Measurements from ENCODE around the gene GYS1. TPM values are rescaled to one million over a fixed set of nuclear protein-coding genes. Genes with fewer than 3 reads are reported as not detected.

Gene GYS1
- total and polyA plus RNA-seq, 10 of the 15 experiments (the other 5 are each of a cell fraction or from before 2014, with no cell fraction given), result 3.7 to 62.0 (median 37.3) TPM

GRCh38 chr19:48970923-48971395 lies 22.1 kb downstream of the GYS1 start:
- DNase-seq (ENCODE audit: low read depth, low spot score) (no peak), ATAC-seq (peak; percentile 85), FAIRE-seq (peak; percentile 82)
- SMC1A ChIA-PET (ENCODE audit: uncharacterized antibody, unreplicated experiment), result interaction anchor here (0.8 to 2.9 kb wide), 18 partner anchors 9 to 295 kb away, joined by 3 to 22 read pairs (median 5); partner anchors contain the start of genes BAX, DHDH, GYS1 and HSD17B14
- no peaks in the 10 kb centered on the region for H3K9me3 ChIP-seq (replicated peaks; ENCODE audit: control insufficient read depth, insufficient read depth, low read length)
- 18% methylated on average over 19 of the region's 19 CpGs for WGBS (ENCODE audit: insufficient coverage, insufficient replicate concordance, low lambda C conversion rate, missing lambda C conversion rate)
- peaks cover 13% of the 10 kb centered on the region for H3K79me2 ChIP-seq (ENCODE audit: control insufficient read depth, insufficient read depth, low read length)
- in situ Hi-C loops (cut with MboI), result loop anchor here (5.0 kb wide), 1 partner anchor 174 kb away; no protein-coding TSS in a partner anchor
- no peak overlapping the region for H3K9ac ChIP-seq (ENCODE audit: control insufficient read depth, insufficient read depth, low read length)
- H3K27me3 ChIP-seq (replicated peaks in 1 of 2; ENCODE audit: control insufficient read depth in 2 of 2, insufficient read depth in 2 of 2, low read length in 1 of 2), result no peaks in the 10 kb centered on the region
- no TSS peak for BruUV-seq (replicated peaks)
- H3K36me3 ChIP-seq (ENCODE audit: control insufficient read depth in 2 of 2, insufficient read depth in 2 of 2, low read length in 1 of 2), result peaks cover 5 to 38% of the 10 kb centered on the region in 2 experiments
- H4K20me1 ChIP-seq (ENCODE audit: control insufficient read depth, insufficient read depth), result no peaks in the 10 kb centered on the region
- no peak overlapping the region for H3K4me3 ChIP-seq
- H3K4me2 ChIP-seq (ENCODE audit: control insufficient read depth, insufficient read depth), result no peak overlapping the region
- peaks cover 17% of the 10 kb centered on the region for H3K4me1 ChIP-seq (ENCODE audit: control insufficient read depth, insufficient read depth, low read length)
- H2AFZ ChIP-seq (ENCODE audit: control insufficient read depth, low read depth, low read length), result no peak overlapping the region
- intact Hi-C loops (cut with micrococcal nuclease; ENCODE audit: unreplicated experiment), result loop anchor here (1.0 to 2.0 kb wide), 3 partner anchors 128 to 182 kb away; no protein-coding TSS in a partner anchor
- RAD21 ChIA-PET (ENCODE audit: unreplicated experiment), result interaction anchor here (0.6 to 2.9 kb wide), 20 partner anchors 17 to 615 kb away, joined by 3 to 28 read pairs (median 4); partner anchors contain the start of genes CA11, GYS1, HSD17B14 and NUCB1
- CTCF ChIA-PET, result interaction anchor here (0.6 to 6.1 kb wide), 34 partner anchors 8 to 326 kb away, joined by 3 to 113 read pairs (median 4); partner anchors contain the start of genes BAX, DHDH, GYS1 and HSD17B14
- 0 out of 2 replicates have a peak overlapping the region, but pooled peaks have one; percentile 13 for H3K27ac ChIP-seq (ENCODE audit: control insufficient read depth, insufficient read depth)
- POLR2A ChIA-PET, result interaction anchor here (0.5 to 1.4 kb wide), 12 partner anchors 8 to 325 kb away, joined by 3 to 11 read pairs (median 4); partner anchors contain the start of genes CA11, HSD17B14 and RUVBL2
- TF ChIP-seq GATAD2B (conservative IDR thresholded peaks at IDR 0.05; ENCODE audit: low read depth) (no peak), CBX5 (IDR thresholded peaks at IDR 0.05; ENCODE audit: low read depth) (no peak), POU2F2 (IDR thresholded peaks at IDR 0.05; ENCODE audit: borderline replicate concordance, low read depth, low read length) (peak; percentile 68; the same call in 1 of the 3 replicates), CREB1 (IDR thresholded peaks at IDR 0.05; ENCODE audit: low read depth) (peak; percentile 50; the same call in 1 of the 2 replicates), SMARCA5 (IDR thresholded peaks at IDR 0.05) (peak; percentile 72), STAT1 (conservative IDR thresholded peaks at IDR 0.05) (no peak), RELA (IDR thresholded peaks at IDR 0.05; ENCODE audit: borderline replicate concordance, partially characterized antibody) (no peak), WRNIP1 (IDR thresholded peaks at IDR 0.05; ENCODE audit: borderline replicate concordance, low read depth, low read length) (no peak), BHLHE40 (IDR thresholded peaks at IDR 0.05; ENCODE audit: borderline replicate concordance in 1 of 2, low read depth in 2 of 2, low read length in 1 of 2) (peak; percentile 40 to 49; a peak in 2 of 4 replicates), ZNF384 (IDR thresholded peaks at IDR 0.05; ENCODE audit: borderline replicate concordance, low read depth, low read length) (no peak), CHD2 (IDR thresholded peaks at IDR 0.05; ENCODE audit: borderline replicate concordance, low read depth, low read length) (0 out of 2 replicates have a peak, but pooled peaks have one; percentile 29), CTCF (IDR thresholded peaks at IDR 0.05 in 2 of 3, conservative IDR thresholded peaks at IDR 0.05 in 1 of 3; ENCODE audit: control insufficient read depth in 2 of 3, extremely low read depth in 1 of 3, insufficient read depth in 1 of 3, low read depth in 3 of 3, low read length in 3 of 3) (peak; percentile 92 to 97 (median 94)), CBX3 (IDR thresholded peaks at IDR 0.05; ENCODE audit: borderline replicate concordance, low read depth) (no peak), YBX1 (IDR thresholded peaks at IDR 0.05) (no peak), SIX5 (IDR thresholded peaks at IDR 0.05; ENCODE audit: low read depth, low read length, severe bottlenecking) (no peak), IRF4 (IDR thresholded peaks at IDR 0.05; ENCODE audit: low read depth, low read length) (peak; percentile 63; the same call in 1 of the 2 replicates), JUNB (IDR thresholded peaks at IDR 0.05) (no peak), IKZF1 (conservative IDR thresholded peaks at IDR 0.05) (peak; percentile 57; the same call in 1 of the 2 replicates), SPI1 (IDR thresholded peaks at IDR 0.05; ENCODE audit: borderline replicate concordance, insufficient read depth, low read depth, low read length) (peak; percentile 70; the same call in 1 of the 2 replicates), SUZ12 (IDR thresholded peaks at IDR 0.05; ENCODE audit: unreplicated experiment) (no peak), RUNX3 (IDR thresholded peaks at IDR 0.05; ENCODE audit: low read length) (peak; percentile 37; the same call in 1 of the 2 replicates), RAD21 (IDR thresholded peaks at IDR 0.05; ENCODE audit: insufficient read depth, low read depth, low read length) (peak; percentile 86)

Data from GM12878 (cell line).